Stimulated activated CD8-positive, alpha-beta memory T cell treated with anti-CD3 and anti-CD28 coated beads, Interleukin-15, amount 100 ng/mL, for 24 hours (primary cell): ENCODE results near the gene RERE.

ENCODE experiments used
- DNase-seq: peaks from one replicate; pipeline ENCODE4 v3.0.0-alpha.2; 2020; ENCODE audit warnings: low read depth

RERE gene

GRCh38 chr1:8473891-8474300 is 343.5 kb downstream of the RERE start:
- no peak for DNase-seq

DNA sequence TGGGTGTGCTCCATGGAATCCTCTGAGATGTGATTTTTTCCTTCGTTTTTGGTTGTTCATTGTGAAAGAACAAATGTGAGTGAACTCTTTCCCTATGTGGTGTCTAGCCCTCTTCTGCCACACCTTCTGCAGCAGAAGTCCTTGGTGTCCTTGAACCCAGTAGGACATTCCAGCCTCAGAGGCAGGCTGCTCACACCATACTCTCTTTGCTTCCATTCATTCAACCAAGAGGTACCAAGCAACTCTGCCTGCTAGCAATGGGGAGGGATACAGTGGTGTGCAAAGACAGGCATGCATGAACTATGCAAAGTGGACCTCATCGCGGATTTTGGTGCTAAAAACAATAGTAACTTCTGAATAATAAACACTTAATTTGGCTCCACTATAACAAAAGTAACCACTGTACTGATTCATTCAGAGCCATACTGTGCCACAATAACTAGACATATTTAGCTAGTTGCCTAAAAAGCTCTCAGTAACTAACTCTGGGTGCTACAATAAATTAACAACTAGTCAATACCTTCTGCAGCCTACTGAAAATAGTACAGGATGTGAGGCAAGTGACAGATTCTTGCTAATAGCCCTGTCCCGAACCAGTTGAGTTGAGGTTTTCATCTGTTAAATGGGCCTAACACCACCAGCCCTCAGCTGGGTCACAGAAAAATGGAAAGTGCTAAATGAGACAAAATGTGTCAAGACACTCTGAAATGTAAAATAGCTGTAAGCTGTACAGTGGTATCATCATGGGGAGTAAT is 344.1 kb downstream of the RERE start:
- DNase-seq: no peak

GRCh38 chr1:8472668-8473067 is 344.8 kb downstream of the RERE start:
- DNase-seq: no peak

DNA sequence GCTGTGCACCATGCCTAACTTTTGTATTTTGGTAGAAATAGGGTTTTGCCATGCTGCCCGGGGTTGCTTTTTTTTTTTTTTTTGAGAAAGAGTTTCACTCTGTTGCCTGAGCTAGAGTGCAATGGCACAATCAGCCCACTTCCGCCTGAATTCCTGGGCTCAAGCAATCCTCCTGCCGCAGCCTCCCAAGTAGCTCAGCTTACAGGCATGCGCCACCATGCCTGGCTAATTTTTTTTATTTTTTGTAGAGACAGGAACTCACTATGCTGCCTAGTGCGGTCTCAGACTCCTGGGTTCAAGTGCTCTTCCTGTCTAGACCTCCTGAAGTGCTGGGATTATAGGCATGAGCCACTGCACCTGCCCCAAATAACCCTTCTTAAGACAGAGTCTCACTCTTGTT is 346.0 kb downstream of the RERE start:
- no peak for DNase-seq

DNA sequence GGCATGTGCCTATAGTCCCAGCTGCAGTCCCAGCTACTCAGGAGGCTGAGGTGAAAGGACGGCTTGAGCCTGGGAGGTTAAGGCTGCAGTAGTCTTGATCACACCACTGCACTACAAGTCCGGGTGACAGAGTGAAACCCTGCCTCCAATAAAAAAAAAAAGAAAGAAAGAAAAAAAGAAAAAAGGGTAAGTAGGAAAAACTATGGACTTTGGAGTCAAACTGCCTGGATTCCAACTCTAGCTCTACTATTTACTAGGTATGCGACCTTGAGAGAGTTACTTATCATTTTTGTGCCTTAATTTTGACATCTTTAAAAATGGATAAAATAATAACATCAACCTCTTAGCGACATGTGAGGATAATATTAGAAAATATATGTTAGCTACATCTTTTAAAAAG is 348.7 kb downstream of the RERE start:
- DNase-seq: no peak

DNA sequence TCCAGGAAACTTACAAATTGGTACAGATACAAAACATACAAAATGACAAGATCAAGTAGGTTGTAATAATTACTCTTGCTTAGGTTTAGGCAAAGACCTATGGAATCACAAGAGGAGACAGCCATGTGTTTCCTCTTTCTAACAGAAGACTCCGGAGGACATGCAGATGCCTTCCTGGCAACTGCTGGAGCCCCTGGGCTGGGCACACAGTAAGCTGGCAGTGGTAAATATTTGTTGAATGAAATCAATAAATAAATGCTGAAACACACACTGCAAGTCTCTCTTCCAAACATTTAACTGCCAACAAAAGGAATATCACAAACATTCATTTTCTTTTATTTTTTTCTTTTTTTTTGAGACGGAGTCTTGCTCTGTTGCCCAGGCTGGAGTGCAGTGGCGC is 350.1 kb downstream of the RERE start:
- no peak for DNase-seq

- no peak for DNase-seq
These were observed 351.7 kb downstream of the RERE start for GRCh38 chr1:8465692-8466091.

DNA sequence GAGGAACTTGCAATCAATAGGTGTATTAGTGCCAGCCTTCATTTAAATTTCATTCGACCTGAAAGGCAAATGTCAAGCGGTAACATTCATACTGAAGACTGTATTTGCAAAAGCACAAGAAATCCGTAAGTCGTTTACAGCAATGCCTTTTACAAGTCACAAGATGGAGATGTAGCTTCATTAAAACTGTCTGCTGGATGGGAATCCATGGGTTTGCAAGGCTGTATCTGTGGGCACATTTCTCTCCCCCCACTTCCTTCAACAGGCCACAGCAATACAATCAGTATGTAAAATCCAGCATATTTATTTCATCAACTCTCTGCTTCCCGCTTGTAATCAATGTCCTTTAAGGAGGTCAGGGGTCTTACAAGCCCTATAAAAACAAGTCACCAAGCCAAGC is 352.4 kb downstream of the RERE start:
- DNase-seq: no peak

DNA sequence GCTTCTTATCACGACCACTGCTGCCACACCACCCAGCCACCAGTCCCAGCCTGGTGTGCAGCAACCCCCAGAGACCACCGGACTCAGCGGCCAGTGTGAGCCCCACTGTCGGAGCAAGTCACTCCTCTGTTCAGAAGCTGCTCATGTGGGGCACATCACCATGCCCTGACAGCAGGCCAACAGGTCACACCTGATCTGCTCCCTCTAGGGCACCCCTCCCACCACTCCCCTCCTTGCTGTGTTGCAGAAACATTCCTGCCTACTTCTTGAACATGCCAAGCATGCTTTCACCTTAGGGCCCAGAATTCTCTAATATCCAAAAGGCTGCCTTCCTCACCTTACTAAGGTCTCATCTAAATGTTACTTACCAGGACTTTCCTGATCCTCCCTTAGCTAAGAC is 353.1 kb downstream of the RERE start:
- no peak for DNase-seq

DNA sequence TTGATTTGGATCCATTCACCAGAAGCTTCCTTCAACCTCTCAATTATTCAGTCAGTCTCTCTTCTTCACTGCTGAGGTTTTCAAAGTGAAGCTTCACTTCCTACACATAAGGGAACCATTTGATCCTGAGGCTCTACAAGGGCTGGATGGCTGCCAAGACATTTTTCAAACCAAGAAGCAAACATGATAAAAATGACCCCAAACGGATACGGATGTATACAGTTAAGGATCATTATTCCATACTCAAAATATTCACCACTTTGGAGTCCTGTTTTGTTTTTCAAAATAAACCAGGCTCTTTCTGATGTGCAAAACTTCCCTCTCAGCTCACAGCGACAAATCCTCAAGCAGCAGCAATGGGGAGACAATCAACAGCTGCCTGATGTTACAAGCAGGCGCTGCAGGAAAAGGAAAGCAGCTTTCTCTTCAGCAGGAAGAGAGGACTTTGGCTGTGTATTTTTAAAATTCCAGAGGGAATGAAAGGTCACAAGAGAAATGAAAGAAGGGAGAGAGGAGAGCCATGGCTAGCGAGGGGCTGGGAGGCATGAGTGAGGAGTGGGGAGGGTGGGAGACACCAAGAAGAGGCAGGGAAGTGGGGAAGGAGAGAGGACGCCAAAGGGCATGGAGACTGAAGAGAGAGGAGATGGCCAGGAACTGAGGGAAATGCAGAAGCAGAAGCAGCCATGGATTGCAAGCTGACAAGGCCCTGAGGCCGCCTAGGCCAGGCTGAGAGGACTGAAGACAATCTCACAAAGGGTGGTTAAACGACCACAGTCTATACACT is 354.1 kb downstream of the RERE start:
- no peak for DNase-seq

DNA sequence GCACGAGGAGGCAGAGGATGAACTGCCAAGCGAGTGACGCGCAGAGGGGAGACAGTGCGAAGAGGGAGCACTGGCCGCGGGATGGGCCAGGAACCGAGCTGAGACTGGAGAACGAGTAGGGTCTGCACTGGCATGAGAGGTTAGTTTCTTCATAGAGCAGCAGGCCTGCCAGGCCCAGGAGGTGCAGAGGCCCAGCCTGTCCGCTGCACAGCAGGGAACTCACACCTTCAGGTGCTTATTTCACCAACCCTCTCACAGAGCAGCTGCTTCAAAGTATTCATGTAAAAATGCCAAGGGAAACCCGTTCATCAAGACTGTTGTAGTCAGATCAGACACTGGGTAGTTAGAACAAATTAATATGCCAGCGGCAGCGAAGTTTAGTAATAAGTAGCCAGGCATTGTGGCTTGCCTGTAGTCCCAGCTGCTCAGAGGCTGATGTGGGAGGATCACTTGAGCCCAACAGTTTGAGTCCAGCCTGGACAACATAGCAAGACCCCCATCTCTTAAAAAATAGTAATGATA is 355.0 kb downstream of the RERE start:
- no peak for DNase-seq

- no peak for DNase-seq
These were observed 355.9 kb downstream of the RERE start for GRCh38 chr1:8461351-8462110.

GRCh38 chr1:8460784-8461183 is 356.7 kb downstream of the RERE start:
- DNase-seq: no peak

DNA sequence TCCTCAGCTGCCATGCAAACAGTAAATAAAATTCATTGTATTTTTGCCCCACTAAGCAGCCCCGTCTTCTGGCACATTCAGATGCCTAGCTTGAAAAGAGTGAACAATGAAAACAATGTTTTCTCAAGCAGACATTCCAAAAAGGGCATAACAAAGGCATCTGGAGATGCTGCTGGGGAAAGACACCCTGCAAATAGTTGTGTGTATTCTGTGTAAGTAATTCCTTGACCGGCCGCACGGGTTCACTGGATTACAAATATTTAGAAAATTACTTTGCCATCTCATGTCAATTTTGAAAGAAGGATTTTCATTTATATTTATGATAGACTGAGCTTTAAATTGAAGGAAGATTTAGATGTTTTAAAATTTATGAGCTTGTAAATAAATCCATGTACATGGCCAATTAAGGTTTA is 357.3 kb downstream of the RERE start:
- no peak for DNase-seq

DNA sequence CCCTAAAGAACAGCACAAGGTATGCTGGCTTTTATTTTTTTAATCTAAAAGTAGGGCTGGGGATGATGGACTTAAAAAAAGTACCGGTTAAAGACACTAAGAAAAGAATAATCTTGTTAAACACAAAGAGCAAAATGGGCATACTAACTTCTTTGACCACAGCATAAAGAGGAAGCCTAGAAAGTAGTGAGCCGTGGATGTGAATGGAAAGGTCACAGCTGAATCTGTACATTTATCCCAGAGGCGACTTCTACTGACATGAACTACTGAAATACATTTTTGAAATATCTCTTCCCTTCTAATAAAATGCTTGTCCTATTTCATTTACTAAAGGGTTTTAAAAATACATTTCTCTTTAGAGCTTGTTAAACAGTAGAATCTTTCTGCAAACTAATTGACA is 358.8 kb downstream of the RERE start:
- DNase-seq: no peak

GRCh38 chr1:8457760-8458381 is 359.6 kb downstream of the RERE start:
- DNase-seq: no peak

DNA sequence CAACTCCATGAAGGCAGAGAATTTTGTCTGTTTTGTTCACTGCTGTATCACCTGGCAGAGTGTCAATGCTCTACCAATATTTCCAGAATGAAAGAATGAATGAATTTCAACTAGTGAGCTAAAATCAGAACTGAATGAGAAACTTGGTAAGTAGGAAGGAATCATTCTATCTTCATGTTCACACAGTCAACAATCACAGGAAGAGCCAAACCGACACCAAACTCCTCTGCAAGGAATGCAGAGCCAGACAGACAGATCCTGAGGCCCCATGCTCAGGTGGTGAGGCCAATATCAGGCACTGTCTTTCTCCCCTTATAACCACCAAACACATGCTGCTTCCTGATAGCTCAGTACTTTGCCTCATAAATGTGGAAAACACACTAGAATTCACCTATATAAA is 360.4 kb downstream of the RERE start:
- no peak for DNase-seq

GRCh38 chr1:8456308-8456912 is 361.0 kb downstream of the RERE start:
- no peak for DNase-seq

DNA sequence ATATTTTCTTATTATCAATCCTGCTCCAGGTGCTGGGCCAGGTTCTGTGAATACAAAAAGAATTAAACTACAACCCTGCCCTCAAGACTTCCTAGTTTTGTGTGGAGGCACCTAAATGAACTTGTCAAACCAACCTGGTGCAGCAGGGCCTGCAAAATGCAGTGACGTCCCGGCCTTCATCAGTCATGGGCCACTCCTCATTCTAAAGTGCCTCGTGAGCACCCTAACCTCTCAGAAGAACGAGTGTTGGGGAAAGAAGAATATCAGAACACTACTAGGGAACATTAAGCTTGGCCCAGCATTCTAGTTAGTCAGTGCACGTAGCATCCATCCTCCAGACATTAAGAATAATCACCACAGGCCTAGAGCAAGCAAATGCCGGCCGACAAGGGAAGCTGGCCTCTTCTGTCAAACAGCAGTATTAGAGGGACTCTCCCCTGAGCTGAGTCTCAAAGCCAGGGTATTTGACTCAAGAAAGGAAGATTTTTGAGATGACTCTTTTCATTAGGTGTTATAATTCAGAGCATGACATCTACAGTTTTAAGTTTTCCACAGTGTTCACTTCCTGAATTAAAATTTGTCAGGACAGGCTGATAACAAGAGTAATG is 361.6 kb downstream of the RERE start:
- no peak for DNase-seq

DNA sequence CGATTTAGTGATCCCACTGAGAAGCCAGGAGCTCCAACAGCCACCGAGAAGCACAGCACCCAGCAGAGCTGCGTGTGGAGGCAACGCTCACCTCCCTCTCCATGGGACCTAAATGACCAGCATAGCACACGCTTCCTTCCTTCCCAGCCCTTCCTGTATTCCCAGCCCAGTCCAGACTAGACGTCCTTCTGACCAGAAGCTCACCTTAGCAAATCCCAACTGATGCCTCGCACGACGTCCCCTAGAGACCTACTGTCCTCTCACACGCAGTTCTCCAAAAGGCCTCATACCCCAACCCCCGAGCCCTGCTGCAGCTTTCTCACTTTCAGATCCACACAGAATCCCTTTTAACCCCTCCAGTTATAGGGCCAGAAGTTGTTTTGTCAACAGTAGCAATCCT is 367.1 kb downstream of the RERE start:
- no peak for DNase-seq

DNA sequence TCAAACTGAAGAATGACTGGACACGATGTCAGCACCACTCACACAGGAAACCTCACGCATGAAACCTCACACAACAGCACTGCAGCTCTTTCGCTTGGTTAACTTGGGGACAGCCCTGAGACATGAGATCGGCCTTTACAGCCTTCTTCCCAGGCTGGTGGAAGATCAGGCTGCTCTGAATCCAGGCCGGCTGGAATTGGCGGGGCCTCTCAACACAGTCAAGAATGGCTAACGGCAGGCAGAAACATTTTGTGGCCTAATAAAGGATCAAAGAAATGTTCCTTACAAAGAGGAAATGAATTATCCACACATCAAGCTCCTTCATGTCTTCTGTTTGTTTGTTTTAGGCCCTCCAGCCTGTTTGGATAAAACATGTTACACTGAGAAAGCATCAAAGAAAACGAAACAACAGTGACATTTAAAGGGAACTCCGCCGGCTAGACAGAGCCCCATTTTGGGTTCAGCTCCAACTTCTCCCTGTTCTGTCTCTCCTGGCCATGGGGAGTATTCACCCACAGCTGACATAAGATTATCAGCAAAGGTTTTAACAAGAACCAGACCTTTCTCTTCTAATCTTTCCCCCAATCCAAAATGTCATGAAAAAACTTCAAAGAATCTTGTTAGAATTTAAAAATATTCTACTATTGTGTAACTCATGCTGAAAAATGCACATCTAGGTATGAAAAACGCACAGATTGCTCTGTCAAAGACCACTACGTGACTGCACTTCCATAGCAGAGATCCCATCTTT is 368.4 kb downstream of the RERE start:
- DNase-seq: no peak
